Retinal pigment epithelial cell (primary cell): ENCODE data around the gene DNMBP.
"Not testable (repeated sequence)": the region's sequence is repeated elsewhere in the genome, so short reads cannot be mapped to it uniquely, and the experiment has no call there.

Source experiments
- DNase-seq: peaks from one replicate; pipeline ENCODE4 v3.0.0-alpha.2; 2010; ENCODE audit warnings: low read depth
- H3K4me3 ChIP-seq: 2 replicates; pipeline ENCODE4 v1.5.1; 2011; ENCODE audit warnings: mild to moderate bottlenecking, low read length, control low read depth, moderate library complexity
- TF ChIP-seq, protein P1 (sequence below): conservative IDR thresholded peaks from 2 replicates; pipeline ENCODE4 v1.5.1; 2011; ENCODE audit warnings: low read depth, low read length, control low read depth, inconsistent platforms

The DNMBP gene

GRCh38 chr10:99906470-99906869 is 103.3 kb downstream of the DNMBP start:
- H3K4me3 ChIP-seq, result no peak overlapping the region
- TF ChIP-seq, protein P1, sequence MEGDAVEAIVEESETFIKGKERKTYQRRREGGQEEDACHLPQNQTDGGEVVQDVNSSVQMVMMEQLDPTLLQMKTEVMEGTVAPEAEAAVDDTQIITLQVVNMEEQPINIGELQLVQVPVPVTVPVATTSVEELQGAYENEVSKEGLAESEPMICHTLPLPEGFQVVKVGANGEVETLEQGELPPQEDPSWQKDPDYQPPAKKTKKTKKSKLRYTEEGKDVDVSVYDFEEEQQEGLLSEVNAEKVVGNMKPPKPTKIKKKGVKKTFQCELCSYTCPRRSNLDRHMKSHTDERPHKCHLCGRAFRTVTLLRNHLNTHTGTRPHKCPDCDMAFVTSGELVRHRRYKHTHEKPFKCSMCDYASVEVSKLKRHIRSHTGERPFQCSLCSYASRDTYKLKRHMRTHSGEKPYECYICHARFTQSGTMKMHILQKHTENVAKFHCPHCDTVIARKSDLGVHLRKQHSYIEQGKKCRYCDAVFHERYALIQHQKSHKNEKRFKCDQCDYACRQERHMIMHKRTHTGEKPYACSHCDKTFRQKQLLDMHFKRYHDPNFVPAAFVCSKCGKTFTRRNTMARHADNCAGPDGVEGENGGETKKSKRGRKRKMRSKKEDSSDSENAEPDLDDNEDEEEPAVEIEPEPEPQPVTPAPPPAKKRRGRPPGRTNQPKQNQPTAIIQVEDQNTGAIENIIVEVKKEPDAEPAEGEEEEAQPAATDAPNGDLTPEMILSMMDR, result peak; percentile 54
- DNase-seq, result peak; percentile 92

DNA sequence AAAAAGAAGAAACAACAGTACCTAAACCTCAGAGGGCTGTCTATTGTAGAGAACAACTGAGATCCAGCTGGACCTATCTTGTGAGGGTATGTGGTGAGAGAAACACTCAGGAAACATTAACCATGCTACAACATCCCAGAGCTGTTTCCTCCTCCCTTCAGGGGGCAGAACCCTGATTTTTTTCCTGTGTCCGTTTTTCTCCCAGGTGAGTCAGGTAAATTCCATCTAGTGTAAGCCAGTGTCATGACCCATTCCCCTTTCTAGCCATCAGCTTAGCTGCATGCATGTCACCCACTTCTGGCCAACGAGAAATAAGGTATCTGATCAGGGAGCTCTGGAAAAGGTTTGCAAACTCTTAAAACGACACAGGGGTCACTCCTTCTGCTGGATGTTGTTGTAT is 103.8 kb downstream of the DNMBP start:
- TF ChIP-seq, protein P1, result no peak
- DNase-seq, result no peak
- no peak overlapping the region for H3K4me3 ChIP-seq

GRCh38 chr10:99895867-99896266 is 113.9 kb downstream of the DNMBP start:
- TF ChIP-seq, protein P1, result no peak

GRCh38 chr10:99895066-99895465 is 114.7 kb downstream of the DNMBP start:
- H3K4me3 ChIP-seq, DNase-seq: not testable (repeated sequence)

More at GRCh38 chr10:99895867-99896266, 113.9 kb downstream of the DNMBP start:
- no peak for DNase-seq
- H3K4me3 ChIP-seq, result no peak overlapping the region

- H3K4me3 ChIP-seq, result no peak overlapping the region
- no peak for DNase-seq
- TF ChIP-seq, protein P1, result no peak
Observed at GRCh38 chr10:99894613-99895012, 115.1 kb downstream of the DNMBP start.

- TF ChIP-seq, protein P1, result no peak
- no peak for DNase-seq
- no peak overlapping the region for H3K4me3 ChIP-seq
Observed at GRCh38 chr10:99888622-99889021, 121.1 kb downstream of the DNMBP start.

- TF ChIP-seq, protein P1, result no peak
- no peak for DNase-seq
- H3K4me3 ChIP-seq, result no peak overlapping the region
Observed at GRCh38 chr10:99883523-99883922, 126.2 kb downstream of the DNMBP start.

DNA sequence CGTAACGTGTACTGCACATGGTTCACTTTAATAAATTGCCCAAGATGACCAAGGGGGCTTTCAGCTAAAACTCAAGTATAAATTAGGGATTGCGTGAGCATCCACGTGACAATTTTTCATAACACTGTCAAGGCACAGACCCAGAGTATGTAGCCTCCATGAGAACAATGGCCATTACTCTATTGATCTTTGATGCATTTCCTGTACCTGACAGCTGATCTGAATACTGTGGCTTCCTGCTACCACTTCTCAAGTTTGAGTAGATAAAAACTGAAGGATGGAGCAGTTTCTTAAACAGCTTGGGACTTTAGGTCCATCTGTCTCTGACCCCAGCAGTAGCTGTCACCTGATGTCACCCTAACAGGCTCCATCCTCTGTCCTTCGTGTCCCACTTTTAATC is 128.4 kb downstream of the DNMBP start:
- H3K4me3 ChIP-seq, result no peak overlapping the region
- TF ChIP-seq, protein P1, result no peak
- no peak for DNase-seq
